HG03354 (cell line): ENCODE measurements around the gene OBSCN.

ENCODE experiments used
- ATAC-seq: cut with Tn5 transposase; IDR thresholded peaks from one replicate; pipeline ENCODE4 v1.9.1; 2021; ENCODE audit warnings: mild to moderate bottlenecking; ENCODE audit not compliant: unreplicated experiment, poor library complexity, severe bottlenecking

OBSCN gene

GRCh38 chr1:228209657-228210056, 1.8 kb downstream of the OBSCN start:
- ATAC-seq: no peak

GRCh38 chr1:228210076-228210651, 2.3 kb downstream of the OBSCN start:
- ATAC-seq: no peak

- no peak for ATAC-seq
Observed at GRCh38 chr1:228210712-228211530, 3.1 kb downstream of the OBSCN start.

GRCh38 chr1:228211531-228212414, 3.9 kb downstream of the OBSCN start:
- ATAC-seq: no peak

GRCh38 chr1:228212415-228212965, 4.6 kb downstream of the OBSCN start:
- no peak for ATAC-seq

GRCh38 chr1:228212966-228213844, 5.4 kb downstream of the OBSCN start:
- peak; percentile 94 for ATAC-seq

GRCh38 chr1:228213917-228214808, 6.3 kb downstream of the OBSCN start:
- no peak for ATAC-seq

GRCh38 chr1:228214921-228215662, 7.2 kb downstream of the OBSCN start:
- no peak for ATAC-seq

- ATAC-seq: no peak
Observed at GRCh38 chr1:228215663-228216116, 7.8 kb downstream of the OBSCN start.

GRCh38 chr1:228216371-228217320, 8.8 kb downstream of the OBSCN start:
- ATAC-seq: no peak

- no peak for ATAC-seq
Observed at GRCh38 chr1:228217551-228218344, 9.9 kb downstream of the OBSCN start.

GRCh38 chr1:228218513-228219244, 10.8 kb downstream of the OBSCN start:
- ATAC-seq: no peak

- no peak for ATAC-seq
Observed at GRCh38 chr1:228219245-228219961, 11.6 kb downstream of the OBSCN start.

- ATAC-seq: no peak
Observed at GRCh38 chr1:228219962-228220780, 12.3 kb downstream of the OBSCN start.
